Raji (cell line): Measurements from ENCODE around the gene FABP3.

Experiments
- POLR2A ChIP-seq: IDR thresholded peaks from 2 replicates; pipeline ENCODE4 v1.6.1; 2011; ENCODE audit warnings: low read depth, low read length, control low read depth; ENCODE audit not compliant: insufficient read depth

Gene FABP3

GRCh38 chr1:31408788-31409318, 36.0 kb upstream of the FABP3 start:
- TF ChIP-seq POLR2A: no peak

GRCh38 chr1:31407029-31407626, 34.3 kb upstream of the FABP3 start:
- no peak for TF ChIP-seq POLR2A

GRCh38 chr1:31405578-31406245, 32.8 kb upstream of the FABP3 start:
- no peak for TF ChIP-seq POLR2A

- no peak for TF ChIP-seq POLR2A
Observed at GRCh38 chr1:31401241-31401640, 28.4 kb upstream of the FABP3 start.

GRCh38 chr1:31400393-31400792, 27.5 kb upstream of the FABP3 start:
- TF ChIP-seq POLR2A: no peak

- no peak for TF ChIP-seq POLR2A
Observed at GRCh38 chr1:31399976-31400375, 27.1 kb upstream of the FABP3 start.

- TF ChIP-seq POLR2A: no peak
Observed at GRCh38 chr1:31398246-31398645, 25.4 kb upstream of the FABP3 start.

- TF ChIP-seq POLR2A: no peak
Observed at GRCh38 chr1:31397360-31398095, 24.7 kb upstream of the FABP3 start.

GRCh38 chr1:31396633-31397351, 23.9 kb upstream of the FABP3 start:
- TF ChIP-seq POLR2A: no peak

- TF ChIP-seq POLR2A: no peak
Observed at GRCh38 chr1:31394584-31395193, 21.8 kb upstream of the FABP3 start.

GRCh38 chr1:31393463-31393862, 20.6 kb upstream of the FABP3 start:
- no peak for TF ChIP-seq POLR2A

GRCh38 chr1:31390071-31390470, 17.2 kb upstream of the FABP3 start:
- no peak for TF ChIP-seq POLR2A

GRCh38 chr1:31389616-31390015, 16.7 kb upstream of the FABP3 start:
- no peak for TF ChIP-seq POLR2A

- TF ChIP-seq POLR2A: no peak
Observed at GRCh38 chr1:31387612-31388011, 14.7 kb upstream of the FABP3 start.

- no peak for TF ChIP-seq POLR2A
Observed at GRCh38 chr1:31383967-31384366, 11.1 kb upstream of the FABP3 start.
